Naive B cell (primary cell): ENCODE results near the gene CHCHD3. TPM values are rescaled to one million over a fixed set of nuclear protein-coding genes. Genes with fewer than 3 reads are reported as not detected.

Source experiments
- ATAC-seq, 2 donors: fragments of 150-1000 bp; cut with Tn5 transposase; 2 replicates each; pipeline ENCODE4 v1.10.0; 2021; ENCODE audit warnings: low read depth in 2 of 2, mild to moderate bottlenecking in 2 of 2, moderate library complexity in 2 of 2
- DNase-seq: peaks from one replicate; pipeline ENCODE4 v3.0.0; 2022
- H3K27ac Mint-ChIP-seq, 6 donors: one replicate each; pipeline ENCODE4 v1.8.0; 2020 to 2022; ENCODE audit warnings: mild to moderate bottlenecking in 6 of 6, mixed read lengths in 6 of 6, moderate library complexity in 5 of 6, inconsistent platforms in 2 of 6
- H3K27me3 Mint-ChIP-seq, 3 donors: one replicate each; pipeline ENCODE4 v1.8.0; 2021 to 2022; ENCODE audit warnings: mixed read lengths in 3 of 3, mild to moderate bottlenecking in 1 of 3
- H3K36me3 Mint-ChIP-seq, 2 donors: one replicate each; pipeline ENCODE4 v1.8.0; 2020 to 2022; ENCODE audit warnings: mixed read lengths in 2 of 2, inconsistent platforms in 1 of 2, mild to moderate bottlenecking in 1 of 2
- H3K4me1 Mint-ChIP-seq, 3 donors: one replicate each; pipeline ENCODE4 v1.8.0; 2020 to 2022; ENCODE audit warnings: mixed read lengths in 3 of 3, inconsistent platforms in 1 of 3, mild to moderate bottlenecking in 1 of 3, moderate library complexity in 1 of 3
- H3K4me3 Mint-ChIP-seq, 8 donors: one replicate each; pipeline ENCODE4 v1.8.0; 2020 to 2022; ENCODE audit warnings: mild to moderate bottlenecking in 8 of 8, mixed read lengths in 8 of 8, moderate library complexity in 8 of 8, inconsistent platforms in 2 of 8
- H3K9me3 Mint-ChIP-seq, 7 donors: one replicate each; pipeline ENCODE4 v1.8.0; 2020 to 2022; ENCODE audit warnings: mixed read lengths in 7 of 7, mild to moderate bottlenecking in 5 of 7, inconsistent platforms in 2 of 7, moderate library complexity in 1 of 7
- polyA plus RNA-seq, 6 donors: library from polyadenylated mRNA; unstranded; fragments of 300-500 nt; fragmentation: Illumina TruSeq; gene quantifications; one replicate each; pipeline ENCODE4 v1.2.3, GENCODE V29; 2021; ENCODE audit warnings: low read depth in 6 of 6

The CHCHD3 gene
- polyA plus RNA-seq, 6 donors from 2014 or later = 56.4 to 97.0 (median 61.0) TPM

DNA sequence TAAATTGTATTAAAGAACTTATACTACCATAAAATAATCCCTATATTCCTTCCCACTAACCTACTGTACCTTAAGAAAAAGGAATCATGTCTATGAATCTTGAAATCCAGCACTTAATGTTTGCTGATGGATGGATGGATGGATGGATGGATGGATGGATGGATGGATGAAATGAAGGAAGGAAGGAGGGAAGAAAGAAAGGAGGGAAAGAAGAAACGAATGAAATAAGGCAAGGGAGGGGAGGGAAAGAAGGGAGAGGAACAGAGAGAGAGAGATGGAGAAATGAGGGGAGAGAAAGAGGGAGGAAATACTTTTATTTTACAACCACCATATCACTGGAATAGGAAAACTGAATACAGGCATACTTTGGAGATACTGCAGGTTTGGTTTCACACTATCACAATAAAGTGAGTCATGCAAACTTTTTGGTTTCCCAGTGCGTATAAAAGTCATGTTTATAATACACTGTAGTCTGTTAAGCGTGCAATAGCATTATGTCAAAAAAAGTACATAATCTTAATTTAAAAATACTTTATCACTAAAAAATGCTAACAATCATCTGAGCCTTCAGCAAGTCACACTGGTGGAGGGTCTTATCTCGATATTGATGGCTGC, 219.8 kb downstream of the CHCHD3 start:
- H3K27me3 Mint-ChIP-seq = no peaks in the 10 kb centered on the region
- peaks cover 22 to 38% (median 27%) of the 10 kb centered on the region in 3 donors for H3K4me1 Mint-ChIP-seq
- DNase-seq (no peak), ATAC-seq (no peak)
- peaks cover 27 to 38% of the 10 kb centered on the region in 2 donors for H3K36me3 Mint-ChIP-seq
- peak overlapping the region in 1 of 6 donors; percentile 97 for H3K27ac Mint-ChIP-seq
- peaks cover 0 to 5% (median 2%) of the 10 kb centered on the region in 7 donors for H3K9me3 Mint-ChIP-seq
- H3K4me3 Mint-ChIP-seq = peak overlapping the region in 1 of 8 donors; percentile 67

- Mint-ChIP-seq H3K4me1 (peaks cover 22 to 38% (median 27%) of the 10 kb centered on the region in 3 donors), H3K4me3 (no peak overlapping the region), H3K27me3 (no peaks in the 10 kb centered on the region), H3K27ac (peak overlapping the region in 1 of 6 donors; percentile 44), H3K36me3 (peaks cover 27 to 34% of the 10 kb centered on the region in 2 donors), H3K9me3 (peaks cover 0 to 5% (median 2%) of the 10 kb centered on the region in 7 donors)
- no peak for DNase-seq
- no peak for ATAC-seq
Measured at GRCh38 chr7:132861424-132861823, 220.5 kb downstream of the CHCHD3 start.

DNA sequence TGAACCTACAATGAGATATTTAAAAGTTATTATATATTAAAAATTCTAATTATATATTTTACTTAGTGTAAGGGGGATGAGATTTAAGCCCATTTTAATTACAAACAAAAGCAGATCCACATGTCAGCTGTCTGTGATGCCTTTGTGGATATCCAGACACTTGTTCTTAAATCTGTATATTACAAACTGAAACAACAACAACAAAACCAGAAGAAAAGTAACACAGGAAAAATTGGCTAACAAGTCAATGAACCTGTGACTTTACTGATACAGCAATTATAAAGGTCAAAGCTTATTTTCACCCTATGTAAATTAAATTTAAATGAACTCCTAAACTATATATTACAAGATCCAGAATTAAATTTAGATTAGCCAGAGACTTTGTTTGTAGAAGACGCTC, 222.7 kb downstream of the CHCHD3 start:
- Mint-ChIP-seq H3K4me1 (peaks cover 13 to 28% (median 20%) of the 10 kb centered on the region in 3 donors), H3K4me3 (no peak overlapping the region), H3K27ac (no peak overlapping the region), H3K36me3 (peaks cover 14 to 24% of the 10 kb centered on the region in 2 donors), H3K9me3 (peaks cover 0 to 5% (median 2%) of the 10 kb centered on the region in 7 donors), H3K27me3 (no peaks in the 10 kb centered on the region)
- DNase-seq = no peak
- no peak for ATAC-seq

DNA sequence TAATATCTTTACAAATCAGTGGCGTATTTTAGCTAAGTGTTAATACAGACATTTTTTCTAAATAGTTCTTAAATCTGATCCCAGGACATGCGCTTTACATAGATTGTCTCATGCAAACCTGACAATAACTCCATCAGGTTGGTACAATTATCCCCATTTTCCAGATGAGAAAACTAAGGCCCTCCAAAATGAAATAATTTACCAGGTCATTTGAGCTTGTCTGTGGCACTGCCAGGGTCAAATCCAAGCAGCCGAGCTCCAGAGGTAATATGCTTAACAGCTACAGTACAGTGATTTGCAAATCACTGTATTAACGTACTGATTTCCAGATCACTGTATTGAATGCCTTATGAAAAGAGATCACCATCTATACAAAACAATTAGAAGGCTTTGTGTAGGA, 223.1 kb downstream of the CHCHD3 start:
- H3K9me3 Mint-ChIP-seq = peaks cover 0 to 5% (median 2%) of the 10 kb centered on the region in 7 donors
- no peak for DNase-seq
- no peak overlapping the region for H3K4me3 Mint-ChIP-seq
- H3K27ac Mint-ChIP-seq = no peak overlapping the region
- peaks cover 9 to 20% of the 10 kb centered on the region in 2 donors for H3K36me3 Mint-ChIP-seq
- no peaks in the 10 kb centered on the region for H3K27me3 Mint-ChIP-seq
- peaks cover 13 to 24% (median 16%) of the 10 kb centered on the region in 3 donors for H3K4me1 Mint-ChIP-seq
- ATAC-seq = no peak

- Mint-ChIP-seq H3K27ac (peak overlapping the region in 3 of 6 donors; percentile 1 to 88 (median 64)), H3K4me1 (peaks cover 13 to 24% (median 16%) of the 10 kb centered on the region in 3 donors), H3K27me3 (no peaks in the 10 kb centered on the region), H3K36me3 (peaks cover 8 to 17% of the 10 kb centered on the region in 2 donors), H3K9me3 (peaks cover 0 to 5% (median 2%) of the 10 kb centered on the region in 7 donors), H3K4me3 (no peak overlapping the region)
- no peak for ATAC-seq
- DNase-seq = no peak
Measured at GRCh38 chr7:132858251-132858650, 223.6 kb downstream of the CHCHD3 start.

- Mint-ChIP-seq H3K27me3 (no peaks in the 10 kb centered on the region), H3K9me3 (peaks cover 0 to 4% (median 0%) of the 10 kb centered on the region in 7 donors), H3K27ac (peak overlapping the region in 1 of 6 donors; percentile 64), H3K4me1 (peaks cover 13 to 24% (median 16%) of the 10 kb centered on the region in 3 donors), H3K36me3 (peaks cover 8 to 13% of the 10 kb centered on the region in 2 donors), H3K4me3 (no peak overlapping the region)
- DNase-seq = no peak
- no peak for ATAC-seq
Measured at GRCh38 chr7:132857703-132858102, 224.2 kb downstream of the CHCHD3 start.

GRCh38 chr7:132857031-132857430, 224.9 kb downstream of the CHCHD3 start:
- no peak for DNase-seq
- Mint-ChIP-seq H3K4me3 (no peak overlapping the region), H3K4me1 (peaks cover 13 to 24% (median 16%) of the 10 kb centered on the region in 3 donors), H3K36me3 (peaks cover 5 to 8% of the 10 kb centered on the region in 2 donors), H3K27ac (peak overlapping the region in 1 of 6 donors; percentile 5), H3K9me3 (peaks cover 0 to 4% (median 0%) of the 10 kb centered on the region in 7 donors), H3K27me3 (no peaks in the 10 kb centered on the region)
- no peak for ATAC-seq

DNA sequence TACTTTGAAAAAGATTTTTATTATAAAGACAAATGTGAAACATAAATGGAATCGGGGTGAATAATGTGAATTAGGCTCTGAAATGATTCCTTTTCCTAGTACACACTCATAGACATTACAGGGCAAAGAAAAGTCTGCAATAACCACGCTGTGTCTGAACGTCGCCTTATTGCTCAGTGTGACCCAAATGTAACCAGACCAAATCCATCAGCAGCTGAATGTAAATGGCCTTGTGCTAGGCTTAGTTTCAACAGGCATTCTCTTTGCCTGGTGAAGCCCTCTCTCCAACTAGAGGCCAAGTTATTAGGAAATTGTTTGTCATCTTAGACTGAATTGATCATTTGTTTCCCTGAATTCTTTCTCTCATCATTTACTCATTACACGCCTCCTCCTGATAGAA, 225.5 kb downstream of the CHCHD3 start:
- H3K9me3 Mint-ChIP-seq = peaks cover 0 to 3% (median 0%) of the 10 kb centered on the region in 7 donors
- peaks cover 0 to 5% of the 10 kb centered on the region in 2 donors for H3K36me3 Mint-ChIP-seq
- ATAC-seq = no peak
- H3K4me3 Mint-ChIP-seq = no peak overlapping the region
- H3K4me1 Mint-ChIP-seq = peaks cover 10 to 24% (median 13%) of the 10 kb centered on the region in 3 donors
- no peak for DNase-seq
- no peak overlapping the region for H3K27ac Mint-ChIP-seq
- H3K27me3 Mint-ChIP-seq = no peaks in the 10 kb centered on the region

DNA sequence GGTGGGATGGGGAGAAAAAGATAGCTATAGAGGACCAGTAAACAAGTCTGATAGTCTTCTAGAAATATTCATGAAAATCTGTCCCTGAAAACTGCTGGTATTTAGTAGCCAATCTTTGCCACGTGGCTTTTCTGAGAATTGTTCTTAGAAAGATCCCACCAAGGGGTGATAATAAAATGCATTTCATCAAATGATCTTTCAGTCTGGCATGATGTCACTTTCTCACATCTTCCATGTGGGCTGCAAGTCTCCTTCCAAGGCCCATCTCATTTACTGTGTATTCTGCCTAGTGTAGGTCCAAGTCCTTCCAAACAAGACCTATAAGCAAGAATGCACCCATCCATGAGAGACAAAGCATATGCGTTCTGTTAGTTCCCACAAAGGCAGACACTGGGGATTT, 226.0 kb downstream of the CHCHD3 start:
- Mint-ChIP-seq H3K36me3 (peaks cover 0 to 5% of the 10 kb centered on the region in 2 donors), H3K27me3 (no peaks in the 10 kb centered on the region), H3K27ac (no peak overlapping the region), H3K4me1 (peaks cover 10 to 21% (median 13%) of the 10 kb centered on the region in 3 donors), H3K4me3 (no peak overlapping the region), H3K9me3 (peaks cover 0 to 2% (median 0%) of the 10 kb centered on the region in 7 donors)
- ATAC-seq (no peak), DNase-seq (no peak)

GRCh38 chr7:132854238-132854637, 227.7 kb downstream of the CHCHD3 start:
- no peak for ATAC-seq
- Mint-ChIP-seq H3K27ac (no peak overlapping the region), H3K27me3 (no peaks in the 10 kb centered on the region), H3K36me3 (peaks cover 0 to 10% of the 10 kb centered on the region in 2 donors), H3K4me3 (no peak overlapping the region), H3K9me3 (peaks cover 0 to 2% (median 0%) of the 10 kb centered on the region in 7 donors), H3K4me1 (peaks cover 6 to 9% (median 8%) of the 10 kb centered on the region in 3 donors)
- no peak for DNase-seq

DNA sequence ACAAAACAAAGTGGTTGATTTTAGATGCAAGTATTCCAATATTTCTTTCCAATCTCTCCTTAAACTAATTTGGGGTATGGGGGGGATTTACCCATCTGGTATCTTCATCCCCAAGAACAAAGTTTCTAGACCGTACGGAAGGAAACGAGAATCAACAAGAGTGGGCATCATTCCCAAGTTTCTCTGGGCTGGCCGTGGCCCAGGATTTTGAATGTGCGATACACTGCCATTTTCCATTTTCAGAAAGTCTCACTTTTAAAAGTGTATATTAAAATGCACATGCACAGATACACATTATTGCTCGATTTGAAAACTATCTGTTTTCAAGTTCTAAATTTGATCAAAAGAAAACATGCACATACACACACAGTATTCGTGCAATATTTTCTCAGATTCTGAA, 234.5 kb downstream of the CHCHD3 start:
- peaks cover 0 to 2% (median 0%) of the 10 kb centered on the region in 7 donors for H3K9me3 Mint-ChIP-seq
- no peak overlapping the region for H3K4me3 Mint-ChIP-seq
- peaks cover 5 to 16% of the 10 kb centered on the region in 2 donors for H3K36me3 Mint-ChIP-seq
- no peaks in the 10 kb centered on the region for H3K27me3 Mint-ChIP-seq
- no peaks in the 10 kb centered on the region for H3K4me1 Mint-ChIP-seq
- no peak for DNase-seq
- ATAC-seq = no peak
- H3K27ac Mint-ChIP-seq = no peak overlapping the region

- Mint-ChIP-seq H3K36me3 (peaks cover 14 to 16% of the 10 kb centered on the region in 2 donors), H3K27me3 (no peaks in the 10 kb centered on the region), H3K4me3 (no peak overlapping the region), H3K4me1 (peaks cover 0 to 5% (median 0%) of the 10 kb centered on the region in 3 donors), H3K27ac (no peak overlapping the region), H3K9me3 (peaks cover 0 to 2% (median 0%) of the 10 kb centered on the region in 7 donors)
- no peak for DNase-seq
- no peak for ATAC-seq
Measured at GRCh38 chr7:132846086-132846485, 235.8 kb downstream of the CHCHD3 start.

GRCh38 chr7:132842478-132842877, 239.4 kb downstream of the CHCHD3 start:
- ATAC-seq = no peak
- H3K4me3 Mint-ChIP-seq = no peak overlapping the region
- H3K27me3 Mint-ChIP-seq = no peaks in the 10 kb centered on the region
- H3K9me3 Mint-ChIP-seq = no peaks in the 10 kb centered on the region
- no peak for DNase-seq
- no peak overlapping the region for H3K27ac Mint-ChIP-seq
- H3K36me3 Mint-ChIP-seq = peaks cover 20 to 27% of the 10 kb centered on the region in 2 donors
- peaks cover 0 to 6% (median 0%) of the 10 kb centered on the region in 3 donors for H3K4me1 Mint-ChIP-seq

- Mint-ChIP-seq H3K27me3 (no peaks in the 10 kb centered on the region), H3K27ac (peak overlapping the region in 1 of 6 donors; percentile 9), H3K9me3 (no peaks in the 10 kb centered on the region), H3K4me3 (no peak overlapping the region), H3K4me1 (peaks cover 0 to 6% (median 0%) of the 10 kb centered on the region in 3 donors), H3K36me3 (peaks cover 32 to 35% of the 10 kb centered on the region in 2 donors)
- DNase-seq (no peak), ATAC-seq (no peak)
Measured at GRCh38 chr7:132840199-132840598, 241.7 kb downstream of the CHCHD3 start.
